Ammon's horn (tissue), 1 donor: ENCODE measurements around the gene SVIL.

ENCODE experiments used
- DNase-seq: peaks from one replicate; pipeline ENCODE4 v3.0.0-alpha.2; 2016; ENCODE audit warnings: low spot score

Gene SVIL, protein sequence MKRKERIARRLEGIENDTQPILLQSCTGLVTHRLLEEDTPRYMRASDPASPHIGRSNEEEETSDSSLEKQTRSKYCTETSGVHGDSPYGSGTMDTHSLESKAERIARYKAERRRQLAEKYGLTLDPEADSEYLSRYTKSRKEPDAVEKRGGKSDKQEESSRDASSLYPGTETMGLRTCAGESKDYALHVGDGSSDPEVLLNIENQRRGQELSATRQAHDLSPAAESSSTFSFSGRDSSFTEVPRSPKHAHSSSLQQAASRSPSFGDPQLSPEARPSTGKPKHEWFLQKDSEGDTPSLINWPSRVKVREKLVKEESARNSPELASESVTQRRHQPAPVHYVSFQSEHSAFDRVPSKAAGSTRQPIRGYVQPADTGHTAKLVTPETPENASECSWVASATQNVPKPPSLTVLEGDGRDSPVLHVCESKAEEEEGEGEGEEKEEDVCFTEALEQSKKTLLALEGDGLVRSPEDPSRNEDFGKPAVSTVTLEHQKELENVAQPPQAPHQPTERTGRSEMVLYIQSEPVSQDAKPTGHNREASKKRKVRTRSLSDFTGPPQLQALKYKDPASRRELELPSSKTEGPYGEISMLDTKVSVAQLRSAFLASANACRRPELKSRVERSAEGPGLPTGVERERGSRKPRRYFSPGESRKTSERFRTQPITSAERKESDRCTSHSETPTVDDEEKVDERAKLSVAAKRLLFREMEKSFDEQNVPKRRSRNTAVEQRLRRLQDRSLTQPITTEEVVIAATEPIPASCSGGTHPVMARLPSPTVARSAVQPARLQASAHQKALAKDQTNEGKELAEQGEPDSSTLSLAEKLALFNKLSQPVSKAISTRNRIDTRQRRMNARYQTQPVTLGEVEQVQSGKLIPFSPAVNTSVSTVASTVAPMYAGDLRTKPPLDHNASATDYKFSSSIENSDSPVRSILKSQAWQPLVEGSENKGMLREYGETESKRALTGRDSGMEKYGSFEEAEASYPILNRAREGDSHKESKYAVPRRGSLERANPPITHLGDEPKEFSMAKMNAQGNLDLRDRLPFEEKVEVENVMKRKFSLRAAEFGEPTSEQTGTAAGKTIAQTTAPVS (N-terminal part only)

DNA sequence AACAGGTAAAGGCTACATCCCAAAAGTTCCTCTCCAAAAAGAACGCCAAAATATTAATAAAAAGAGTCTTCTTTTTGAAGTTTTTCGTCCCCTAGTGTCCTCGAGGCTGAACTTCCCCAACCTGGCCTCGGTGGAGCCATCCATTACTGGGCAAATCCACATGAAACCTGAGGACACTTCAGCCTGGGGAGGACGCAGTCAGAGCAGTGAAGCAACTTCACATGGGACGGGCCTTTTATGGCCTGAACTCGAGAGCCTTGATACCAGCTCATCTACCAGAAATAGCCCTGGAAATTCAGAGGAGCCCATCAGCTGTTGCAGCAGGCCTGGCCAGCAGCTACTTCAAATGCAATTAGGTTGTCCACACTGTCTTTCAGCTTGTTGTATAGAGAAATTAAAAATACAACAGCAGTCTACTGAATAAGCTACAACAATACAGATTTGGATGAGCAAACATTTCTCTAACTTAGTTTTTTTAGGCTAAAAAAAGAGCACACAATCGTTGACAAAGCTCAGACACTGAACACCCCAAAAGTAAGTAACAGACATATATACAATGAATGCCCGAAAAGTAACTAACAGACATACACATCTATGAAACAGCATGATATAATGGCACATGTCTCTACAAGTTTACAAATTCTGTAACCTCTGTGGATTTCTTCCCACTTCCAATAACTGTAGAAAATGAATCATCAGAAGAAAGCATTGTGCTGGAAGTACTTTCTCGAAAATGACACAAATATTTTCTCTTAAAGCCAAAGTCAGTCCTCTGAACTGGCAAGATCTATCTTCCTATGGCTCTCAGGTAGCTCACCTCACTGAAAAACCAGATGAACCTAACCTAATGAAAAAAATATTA, at the start of gene SVIL:
Gene SVIL (minus strand): TSS at position 208 of the 862 bp plus-strand sequence. CDS start 79,913 bp downstream, outside the sequence.
- DNase-seq: no peak

DNA sequence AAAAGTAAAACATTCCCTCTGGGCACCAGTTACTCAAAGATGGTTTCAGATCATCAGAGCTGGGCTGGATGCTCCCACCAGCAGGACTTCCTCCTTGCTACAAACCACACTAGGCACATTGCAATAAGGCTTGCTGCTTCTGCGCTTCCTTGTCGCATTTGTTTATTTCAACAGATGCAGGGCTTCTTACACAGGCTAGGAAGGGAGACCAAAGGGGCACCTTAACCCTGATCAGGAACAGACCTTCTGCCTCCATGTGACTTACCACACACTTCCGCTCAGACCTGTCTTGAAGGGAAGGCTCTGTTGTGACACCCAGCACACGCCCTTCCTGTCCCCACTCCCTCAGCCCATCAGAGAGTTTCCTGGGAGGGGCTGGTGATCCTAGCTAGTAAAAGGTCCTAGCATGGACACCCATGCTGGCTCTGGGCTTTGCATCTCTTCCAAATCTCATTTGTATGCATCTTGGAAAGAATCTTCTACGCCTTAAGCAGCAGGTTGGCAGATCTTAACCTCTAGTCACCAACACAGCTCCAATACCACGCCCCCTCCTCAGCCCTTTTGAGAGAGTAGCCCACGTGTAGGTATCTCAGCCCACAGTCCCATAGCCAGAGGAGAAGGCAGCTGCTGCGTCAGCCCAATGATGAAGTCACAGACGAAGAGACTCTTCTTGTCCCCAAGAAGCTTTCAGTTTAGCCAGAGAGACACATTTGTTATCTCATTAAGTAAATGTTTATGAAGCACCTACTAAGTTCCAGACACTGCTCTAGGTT, 47.1 kb upstream of the SVIL start:
- no peak for DNase-seq

DNA sequence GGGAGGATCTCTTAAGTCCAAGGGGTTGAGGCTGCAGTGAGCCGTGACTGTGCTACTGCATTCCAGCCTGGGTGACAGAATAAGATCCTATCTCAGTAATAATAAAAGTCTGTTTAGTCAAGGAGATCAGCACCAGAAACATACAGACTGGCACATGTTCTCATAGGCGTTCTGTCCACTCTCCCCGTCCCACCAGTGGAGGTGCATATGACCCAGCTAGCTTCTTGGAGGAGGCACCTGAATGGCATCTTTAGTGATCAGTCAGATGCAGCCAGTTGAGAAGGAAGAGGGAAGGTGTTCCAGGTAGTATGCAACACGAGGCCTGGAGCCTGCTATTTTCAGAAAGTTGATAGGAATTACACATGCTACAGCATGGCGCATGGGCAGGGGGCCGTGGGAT, 45.3 kb upstream of the SVIL start:
- DNase-seq: no peak

DNA sequence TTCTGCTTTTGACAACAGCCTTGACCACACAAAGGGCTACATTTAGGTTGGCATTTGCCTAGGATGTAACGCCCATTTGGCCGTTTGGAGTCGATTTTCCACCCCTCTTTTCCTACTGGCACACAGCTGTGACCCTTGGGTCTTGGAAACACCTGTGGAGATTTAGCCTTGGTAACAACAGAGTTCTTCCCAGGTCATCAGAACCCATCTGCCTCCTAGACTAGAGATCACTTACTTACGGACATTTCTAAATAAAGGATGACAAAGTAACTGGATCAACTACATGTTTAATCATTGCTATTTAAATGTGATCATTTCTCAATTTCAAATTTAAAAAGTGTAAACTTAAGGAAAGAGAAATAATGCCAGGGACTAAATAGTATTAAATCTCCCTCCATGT, 42.0 kb upstream of the SVIL start:
- no peak for DNase-seq

DNA sequence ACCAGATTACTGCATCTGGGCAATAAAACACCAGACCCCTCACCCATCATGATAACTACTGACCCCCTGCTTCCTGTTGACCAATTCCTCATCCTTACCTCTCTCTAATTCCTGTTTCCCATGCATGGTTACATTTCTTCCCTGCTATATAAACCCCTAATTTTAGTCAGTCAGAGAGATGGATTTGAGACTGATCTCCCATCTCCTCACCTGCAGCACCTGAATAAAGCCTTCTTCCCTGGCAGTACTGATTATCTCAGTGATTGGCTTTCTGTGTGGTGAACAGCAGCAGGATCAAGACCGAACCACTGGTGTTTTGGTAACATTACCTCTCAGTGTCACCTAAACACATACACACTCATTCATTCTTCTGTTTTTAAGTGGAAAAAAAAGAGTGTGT, 41.2 kb upstream of the SVIL start:
- no peak for DNase-seq

DNA sequence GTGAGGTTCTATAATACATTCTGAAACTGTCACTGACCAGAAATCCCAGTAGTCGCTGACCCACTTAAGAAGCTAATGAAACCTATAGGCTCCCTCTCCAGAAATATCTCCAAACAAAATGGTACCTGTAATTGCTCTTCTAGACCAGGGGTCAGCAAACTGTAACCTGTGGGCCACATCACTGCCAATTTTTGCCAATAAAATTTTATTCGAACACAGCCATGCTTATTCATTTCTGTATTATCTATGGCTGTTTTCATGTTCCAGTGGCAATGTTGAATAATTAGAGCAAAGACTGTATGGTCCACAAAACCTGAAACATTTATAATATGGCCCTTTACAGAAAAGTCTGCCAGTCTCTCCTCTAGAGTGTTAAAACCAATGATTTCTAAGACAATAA, 37.2 kb upstream of the SVIL start:
- DNase-seq: no peak

DNA sequence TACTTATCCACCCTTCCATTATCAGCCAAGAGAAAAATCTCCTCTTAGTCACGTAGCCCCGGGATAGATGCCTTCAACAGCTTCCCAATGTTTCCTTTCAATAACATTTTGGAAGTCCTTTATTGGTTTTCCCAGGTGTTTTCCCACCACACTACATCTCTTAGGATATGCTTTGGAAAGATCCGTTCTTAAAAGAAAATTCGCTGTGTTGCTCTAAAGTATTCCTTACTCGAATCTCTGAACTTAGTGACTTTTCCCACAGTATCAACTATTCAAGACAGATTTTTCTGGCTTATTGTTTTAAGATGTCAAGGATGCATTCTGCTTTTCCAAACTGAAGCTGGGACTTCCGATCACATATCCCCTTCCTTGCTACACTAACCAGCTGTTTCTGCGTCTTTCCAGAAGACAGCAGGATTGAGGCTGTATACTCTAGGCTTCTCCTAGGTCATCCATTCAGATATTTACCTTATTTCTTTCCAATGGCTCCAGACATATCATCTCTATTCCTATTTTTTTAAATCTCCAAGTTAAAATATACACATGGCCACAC, 36.5 kb upstream of the SVIL start:
- no peak for DNase-seq

DNA sequence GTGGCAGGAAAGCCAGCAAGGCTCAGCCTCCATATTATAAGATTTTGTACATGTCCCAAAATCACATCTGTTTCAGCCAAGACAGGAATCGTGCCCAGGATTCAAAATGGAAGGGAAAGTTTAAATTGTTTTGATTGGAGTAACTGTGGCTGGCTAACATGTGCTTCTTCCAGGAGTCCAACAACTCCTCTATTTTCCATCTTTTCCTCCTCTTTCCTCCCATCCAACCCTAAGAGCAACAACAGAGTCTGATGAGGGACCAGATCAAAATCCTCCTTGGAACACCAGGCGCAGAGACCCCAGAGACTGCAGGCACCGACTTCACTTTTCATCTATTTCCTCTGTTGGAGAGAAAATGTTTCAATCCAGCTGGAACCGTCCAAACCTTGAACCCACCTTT, 36.0 kb upstream of the SVIL start:
- DNase-seq: no peak

DNA sequence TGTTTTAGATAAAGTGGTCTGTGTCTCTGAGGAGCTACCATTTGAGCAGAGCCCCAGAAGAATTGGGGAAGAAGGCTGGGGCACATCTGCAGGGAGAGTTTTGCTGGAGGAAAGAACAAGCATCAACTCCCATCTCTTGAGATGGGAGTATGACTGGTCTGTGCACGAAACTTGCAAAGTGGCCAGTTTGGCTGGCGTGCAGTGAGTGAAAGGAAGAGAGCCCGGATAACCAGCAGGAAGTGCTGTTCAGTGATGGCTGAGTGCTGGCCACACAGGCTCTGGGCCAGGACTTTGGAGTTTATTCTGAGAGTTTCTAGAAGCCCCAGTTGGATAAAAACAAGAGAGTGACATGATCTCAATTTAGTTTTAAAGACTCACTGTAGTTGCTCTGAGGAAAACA, 34.4 kb upstream of the SVIL start:
- DNase-seq: no peak

DNA sequence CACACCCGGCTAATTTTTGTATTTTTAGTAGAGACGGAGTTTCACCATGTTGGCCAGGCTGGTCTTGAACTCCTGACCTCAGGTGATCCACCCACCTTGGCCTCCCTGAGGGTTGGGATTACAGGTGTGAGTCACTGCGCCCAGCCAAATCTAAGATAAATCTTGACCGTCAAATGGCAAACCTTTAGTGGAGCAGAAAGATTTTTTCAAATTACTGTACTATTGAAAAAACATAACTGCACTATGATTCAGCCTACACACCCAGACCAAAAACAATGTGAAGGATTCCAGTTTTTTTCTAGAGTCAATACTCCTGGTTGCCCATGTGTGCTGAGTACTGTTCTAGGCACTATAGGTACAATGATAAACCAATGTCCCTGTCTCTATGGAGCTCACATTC, 33.9 kb upstream of the SVIL start:
- no peak for DNase-seq

DNA sequence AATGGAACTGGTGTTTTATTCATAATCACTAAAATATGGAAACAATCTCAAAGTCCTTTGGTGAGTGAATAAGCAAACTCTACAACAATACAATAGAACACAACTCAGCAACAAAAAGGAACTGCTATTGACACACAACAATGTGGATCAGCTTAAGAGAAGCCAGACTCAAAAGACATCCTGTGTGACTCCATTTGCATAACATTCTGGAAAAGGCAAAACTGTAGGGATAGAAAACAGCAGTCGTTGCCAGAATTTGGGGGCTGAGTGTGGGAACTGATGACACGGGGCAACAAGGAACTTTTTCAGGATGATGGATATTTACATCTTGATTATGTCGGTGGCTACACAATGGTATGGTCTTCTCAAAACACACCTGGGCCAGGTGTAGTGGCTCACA, 32.4 kb upstream of the SVIL start:
- no peak for DNase-seq

DNA sequence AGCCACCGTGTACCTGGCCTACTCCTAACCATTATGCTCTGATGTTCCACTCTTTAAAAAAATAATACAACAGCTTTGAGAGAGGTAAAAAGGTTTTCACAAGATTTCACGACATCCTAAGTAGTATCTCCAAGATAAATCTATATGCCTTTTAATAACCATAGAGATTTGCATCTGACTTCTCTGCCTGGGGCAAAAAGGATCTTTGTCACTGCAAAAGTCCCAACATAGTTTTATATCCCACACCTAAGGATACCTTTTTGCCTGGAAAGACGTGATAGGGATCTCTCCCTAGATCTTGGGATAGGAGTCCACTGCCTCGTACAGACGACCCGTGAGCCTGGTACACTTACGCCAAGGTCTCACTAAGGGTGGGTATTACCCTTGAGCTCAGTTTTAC, 31.4 kb upstream of the SVIL start:
- no peak for DNase-seq

DNA sequence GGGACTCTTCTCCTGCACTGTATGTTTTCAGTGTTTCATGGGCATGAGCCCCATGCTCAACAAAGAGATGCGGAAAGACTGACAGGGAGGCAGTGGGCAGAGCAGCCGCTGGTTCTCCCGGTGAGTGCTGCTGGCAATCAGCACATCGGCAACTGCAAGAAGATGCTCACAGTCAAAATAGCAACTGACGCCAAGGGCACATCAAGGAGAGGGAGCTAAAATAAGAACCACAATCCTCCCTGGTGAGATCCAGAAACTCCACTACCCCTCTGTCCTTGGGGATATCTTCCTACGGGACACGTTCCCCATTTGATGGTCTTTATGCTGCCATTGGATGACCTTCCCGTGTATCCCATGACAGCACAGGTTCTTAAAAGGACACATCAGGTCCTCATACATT, 28.9 kb upstream of the SVIL start:
- DNase-seq: no peak

DNA sequence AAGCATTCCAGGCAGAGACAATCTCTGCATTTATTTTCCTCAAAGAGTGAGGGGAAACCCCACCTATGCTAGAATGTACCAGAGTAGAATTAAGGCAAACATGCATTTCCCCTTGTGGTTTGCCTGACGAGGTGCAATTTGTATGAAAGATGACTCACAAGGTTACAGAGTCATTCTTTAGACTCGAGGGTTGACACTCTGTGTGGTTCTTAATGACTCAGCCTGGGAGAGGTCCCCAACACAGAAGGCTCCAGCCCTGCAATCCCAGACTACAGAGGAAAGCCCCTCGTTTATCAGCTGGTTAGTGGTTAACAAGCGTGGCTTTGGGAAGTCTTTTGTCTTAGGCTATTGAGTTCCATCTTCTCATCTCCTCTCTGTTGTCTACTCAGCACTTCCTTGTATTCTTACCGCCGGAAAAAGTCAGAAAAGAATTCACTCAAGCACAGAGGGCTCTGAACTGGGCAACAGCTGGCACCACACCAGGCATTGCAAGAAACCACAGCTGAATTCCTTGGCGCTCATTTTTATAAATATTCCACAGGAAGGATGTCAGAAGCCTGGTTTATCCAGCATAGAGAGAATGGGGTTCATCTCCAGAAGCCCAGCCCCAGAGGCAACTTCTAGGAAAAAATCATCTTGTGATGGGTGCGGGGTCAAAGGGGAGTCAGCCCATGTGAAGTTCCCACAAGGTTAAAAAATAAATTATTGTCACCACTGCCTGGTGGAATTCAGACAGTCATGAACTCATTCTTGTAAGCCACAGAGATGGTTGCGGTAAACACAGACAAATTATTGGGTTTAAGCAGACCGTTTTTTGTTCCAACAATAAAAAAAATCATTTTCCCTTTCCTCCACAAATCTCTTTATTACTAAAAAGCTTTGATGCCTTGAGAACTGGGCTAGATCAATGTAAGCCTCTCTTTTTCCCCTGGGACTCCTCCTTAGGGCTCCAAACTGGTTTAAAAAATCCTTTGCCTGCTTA, 24.5 kb upstream of the SVIL start:
- DNase-seq: no peak

DNA sequence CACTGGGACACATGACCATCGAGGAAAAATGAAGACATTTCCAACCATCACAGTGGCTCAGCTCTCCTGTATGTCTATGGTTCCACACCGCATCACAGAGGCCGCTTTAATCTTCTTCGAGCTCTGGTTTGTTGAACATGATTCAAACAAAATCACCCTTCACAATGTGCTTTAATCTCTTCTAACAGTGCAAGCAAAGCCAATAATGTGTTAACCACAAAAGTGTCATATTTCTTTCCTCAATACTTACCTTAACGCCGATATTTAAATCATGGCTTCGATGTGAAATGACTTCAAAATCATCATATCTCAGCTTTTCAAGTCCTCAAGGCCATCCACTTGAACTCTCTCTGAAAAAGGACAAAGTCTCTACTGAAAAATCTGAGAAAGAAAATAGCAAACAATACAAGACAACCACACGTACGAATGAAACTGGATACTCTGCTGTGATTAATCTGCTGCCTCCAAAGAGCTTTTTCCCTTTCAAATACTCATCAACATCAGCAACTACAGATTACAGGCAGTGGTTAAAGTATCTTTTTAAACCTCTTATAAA, 23.0 kb upstream of the SVIL start:
- no peak for DNase-seq

DNA sequence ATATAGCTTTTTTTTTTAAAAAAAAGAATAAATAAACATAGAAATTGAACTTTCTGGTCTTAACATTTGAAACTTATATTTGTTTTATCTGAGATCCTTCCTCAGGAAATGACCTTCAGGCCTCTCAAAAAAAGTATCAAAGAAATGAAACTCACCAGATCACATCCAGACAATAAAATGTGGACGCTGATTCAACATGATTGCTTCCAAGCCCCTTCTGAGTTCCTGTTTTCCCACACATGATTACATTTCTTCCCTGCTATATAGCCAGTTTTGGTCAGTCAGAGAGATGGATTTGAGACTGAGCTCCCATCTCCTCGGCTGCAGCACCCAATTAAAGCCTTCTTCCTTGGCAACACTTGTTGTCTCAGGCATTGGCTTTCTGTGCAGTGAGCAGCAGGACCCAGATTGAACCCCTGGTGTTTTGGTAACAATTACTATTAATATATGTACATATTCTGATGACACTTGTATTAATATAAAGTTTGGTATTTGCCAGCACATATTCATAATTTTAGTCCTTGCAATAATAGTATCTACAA, 21.8 kb upstream of the SVIL start:
- no peak for DNase-seq

DNA sequence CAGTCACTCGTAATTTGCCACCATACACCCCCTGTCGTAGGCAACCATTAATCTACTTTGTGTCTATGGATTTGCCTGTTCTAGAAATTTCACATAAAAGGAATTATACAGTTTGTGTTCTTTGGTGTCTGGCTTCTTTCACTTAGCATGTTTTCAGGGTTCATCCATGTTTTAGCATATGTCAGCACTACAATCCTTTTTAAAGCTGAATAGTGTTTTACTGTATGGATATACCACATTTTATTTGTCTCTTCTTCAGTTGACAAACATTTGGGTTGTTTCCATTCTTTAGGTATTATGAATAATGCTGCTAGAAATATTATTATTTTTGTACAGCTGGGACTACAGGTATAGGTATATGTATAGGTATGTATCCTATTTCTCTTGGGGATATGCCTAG, 17.4 kb upstream of the SVIL start:
- no peak for DNase-seq

DNA sequence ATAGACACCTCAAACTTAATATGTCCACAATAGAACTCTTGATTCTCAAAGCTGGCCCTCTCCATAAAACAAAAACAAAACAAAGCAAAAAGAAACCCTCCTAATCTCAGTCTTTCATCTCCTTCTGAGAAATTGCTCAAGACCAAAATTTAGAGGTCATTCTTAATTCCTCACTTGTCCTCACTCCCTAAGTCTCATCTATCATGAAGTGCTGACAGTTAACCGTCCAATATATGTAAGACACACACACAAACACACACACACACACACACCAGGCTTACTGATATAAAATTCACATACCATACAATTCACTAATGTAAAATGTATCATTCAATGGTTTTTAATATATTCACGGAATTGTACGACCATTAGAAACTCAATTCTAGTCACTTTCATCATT, 17.0 kb upstream of the SVIL start:
- no peak for DNase-seq

DNA sequence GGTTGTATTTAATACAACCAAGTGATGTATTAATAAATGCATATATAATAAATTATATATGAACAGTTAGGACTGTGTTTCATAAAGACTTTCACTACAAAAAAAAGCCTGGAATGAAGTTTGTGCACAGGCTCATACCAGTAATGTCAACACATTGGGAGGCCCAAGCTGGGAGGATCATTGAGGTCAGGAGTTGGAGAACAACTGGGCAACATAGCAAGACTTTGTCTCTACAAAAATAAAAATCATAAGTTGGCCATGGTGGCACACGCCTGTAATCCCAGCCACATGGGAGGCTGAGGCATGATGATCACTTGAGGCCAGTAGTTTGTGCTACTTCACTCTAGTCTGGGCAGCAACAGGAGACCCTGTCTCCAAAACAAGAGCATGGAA, 15.8 kb upstream of the SVIL start:
- no peak for DNase-seq
